ENCODE data around the gene LSP1.

DNA sequence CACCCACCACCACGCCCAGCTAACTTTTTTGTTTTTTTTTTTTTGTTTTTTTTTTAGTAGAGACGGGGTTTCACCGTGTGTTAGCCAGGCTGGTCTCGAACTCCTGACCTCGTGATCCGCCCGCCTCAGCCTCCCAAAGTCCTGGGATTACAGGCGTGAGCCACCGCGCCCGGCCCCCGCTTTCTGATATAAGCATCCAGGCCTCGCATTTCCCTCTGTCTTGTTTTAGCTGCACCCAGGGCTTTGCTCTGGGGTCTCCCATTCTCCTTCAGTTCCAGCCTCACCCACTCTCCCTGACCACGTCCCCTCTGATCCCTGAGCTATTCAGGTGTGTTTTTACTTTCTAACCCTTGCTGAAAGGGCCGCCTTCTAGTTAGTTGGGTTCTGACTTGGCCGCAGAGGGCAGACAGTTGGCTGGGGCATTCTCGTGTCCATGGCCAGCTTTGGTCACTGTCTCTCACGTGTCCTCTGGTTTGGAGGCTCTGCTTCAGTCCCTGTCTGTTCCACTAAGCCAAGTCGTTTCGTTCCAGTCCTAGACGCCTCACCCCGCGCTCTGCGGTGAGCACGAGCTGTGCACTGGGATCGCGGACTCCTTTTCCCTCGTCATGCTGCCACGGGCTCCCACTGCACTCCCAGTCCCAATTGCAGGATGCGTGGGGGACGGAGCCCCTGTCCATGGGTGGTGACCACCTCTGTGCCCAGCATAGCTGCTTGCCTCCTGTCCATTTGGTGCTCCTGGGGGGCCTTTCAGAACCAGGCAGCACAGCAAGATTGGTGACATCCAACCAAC lies 60.6 kb downstream of the LSP1 start:
- TF ChIP-seq POLR2AphosphoS5 (IDR thresholded peaks at IDR 0.05; ENCODE audit: low read depth) (no peak), SPI1 (IDR thresholded peaks at IDR 0.05; ENCODE audit: borderline replicate concordance, low read depth) (no peak)
- TF ChIP-seq, protein P1, sequence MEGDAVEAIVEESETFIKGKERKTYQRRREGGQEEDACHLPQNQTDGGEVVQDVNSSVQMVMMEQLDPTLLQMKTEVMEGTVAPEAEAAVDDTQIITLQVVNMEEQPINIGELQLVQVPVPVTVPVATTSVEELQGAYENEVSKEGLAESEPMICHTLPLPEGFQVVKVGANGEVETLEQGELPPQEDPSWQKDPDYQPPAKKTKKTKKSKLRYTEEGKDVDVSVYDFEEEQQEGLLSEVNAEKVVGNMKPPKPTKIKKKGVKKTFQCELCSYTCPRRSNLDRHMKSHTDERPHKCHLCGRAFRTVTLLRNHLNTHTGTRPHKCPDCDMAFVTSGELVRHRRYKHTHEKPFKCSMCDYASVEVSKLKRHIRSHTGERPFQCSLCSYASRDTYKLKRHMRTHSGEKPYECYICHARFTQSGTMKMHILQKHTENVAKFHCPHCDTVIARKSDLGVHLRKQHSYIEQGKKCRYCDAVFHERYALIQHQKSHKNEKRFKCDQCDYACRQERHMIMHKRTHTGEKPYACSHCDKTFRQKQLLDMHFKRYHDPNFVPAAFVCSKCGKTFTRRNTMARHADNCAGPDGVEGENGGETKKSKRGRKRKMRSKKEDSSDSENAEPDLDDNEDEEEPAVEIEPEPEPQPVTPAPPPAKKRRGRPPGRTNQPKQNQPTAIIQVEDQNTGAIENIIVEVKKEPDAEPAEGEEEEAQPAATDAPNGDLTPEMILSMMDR (IDR thresholded peaks at IDR 0.05; ENCODE audit: insufficient read depth, low read length), result no peak
- TF ChIP-seq, protein P2, sequence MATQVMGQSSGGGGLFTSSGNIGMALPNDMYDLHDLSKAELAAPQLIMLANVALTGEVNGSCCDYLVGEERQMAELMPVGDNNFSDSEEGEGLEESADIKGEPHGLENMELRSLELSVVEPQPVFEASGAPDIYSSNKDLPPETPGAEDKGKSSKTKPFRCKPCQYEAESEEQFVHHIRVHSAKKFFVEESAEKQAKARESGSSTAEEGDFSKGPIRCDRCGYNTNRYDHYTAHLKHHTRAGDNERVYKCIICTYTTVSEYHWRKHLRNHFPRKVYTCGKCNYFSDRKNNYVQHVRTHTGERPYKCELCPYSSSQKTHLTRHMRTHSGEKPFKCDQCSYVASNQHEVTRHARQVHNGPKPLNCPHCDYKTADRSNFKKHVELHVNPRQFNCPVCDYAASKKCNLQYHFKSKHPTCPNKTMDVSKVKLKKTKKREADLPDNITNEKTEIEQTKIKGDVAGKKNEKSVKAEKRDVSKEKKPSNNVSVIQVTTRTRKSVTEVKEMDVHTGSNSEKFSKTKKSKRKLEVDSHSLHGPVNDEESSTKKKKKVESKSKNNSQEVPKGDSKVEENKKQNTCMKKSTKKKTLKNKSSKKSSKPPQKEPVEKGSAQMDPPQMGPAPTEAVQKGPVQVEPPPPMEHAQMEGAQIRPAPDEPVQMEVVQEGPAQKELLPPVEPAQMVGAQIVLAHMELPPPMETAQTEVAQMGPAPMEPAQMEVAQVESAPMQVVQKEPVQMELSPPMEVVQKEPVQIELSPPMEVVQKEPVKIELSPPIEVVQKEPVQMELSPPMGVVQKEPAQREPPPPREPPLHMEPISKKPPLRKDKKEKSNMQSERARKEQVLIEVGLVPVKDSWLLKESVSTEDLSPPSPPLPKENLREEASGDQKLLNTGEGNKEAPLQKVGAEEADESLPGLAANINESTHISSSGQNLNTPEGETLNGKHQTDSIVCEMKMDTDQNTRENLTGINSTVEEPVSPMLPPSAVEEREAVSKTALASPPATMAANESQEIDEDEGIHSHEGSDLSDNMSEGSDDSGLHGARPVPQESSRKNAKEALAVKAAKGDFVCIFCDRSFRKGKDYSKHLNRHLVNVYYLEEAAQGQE (IDR thresholded peaks at IDR 0.05; ENCODE audit: insufficient replicate concordance, low read depth), result no peak
